Stimulated activated CD8-positive, alpha-beta memory T cell treated with anti-CD3 and anti-CD28 coated beads, Interleukin-15, amount 100 ng/mL, for 48 hours (primary cell): ENCODE results near the gene CFAP91.
"Not testable (repeated sequence)": the region's sequence is repeated elsewhere in the genome, so short reads cannot be mapped to it uniquely, and the experiment has no call there.

Experiments
- DNase-seq, 2 donors: peaks; one replicate each; pipeline ENCODE4 v3.0.0-alpha.2; 2020; ENCODE audit warnings: low read depth in 2 of 2

The CFAP91 gene

DNA sequence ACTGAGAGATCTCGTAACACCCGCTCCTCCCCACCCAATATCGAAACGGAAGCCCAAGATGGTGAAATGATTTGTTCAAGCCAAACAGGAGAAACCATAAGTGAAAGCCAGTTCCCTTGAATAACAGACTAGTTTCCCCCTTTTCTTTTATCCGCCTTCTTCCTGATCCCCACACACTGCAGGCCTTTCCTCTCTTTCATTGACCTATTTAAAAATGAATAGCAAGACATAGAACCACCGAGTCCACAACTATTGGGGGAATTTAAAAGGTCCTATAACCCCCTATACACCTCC, 25.2 kb upstream of the CFAP91 start:
- no peak for DNase-seq

- not testable (repeated sequence) for DNase-seq
Measured at GRCh38 chr3:119678209-119678608, 24.6 kb upstream of the CFAP91 start.

DNA sequence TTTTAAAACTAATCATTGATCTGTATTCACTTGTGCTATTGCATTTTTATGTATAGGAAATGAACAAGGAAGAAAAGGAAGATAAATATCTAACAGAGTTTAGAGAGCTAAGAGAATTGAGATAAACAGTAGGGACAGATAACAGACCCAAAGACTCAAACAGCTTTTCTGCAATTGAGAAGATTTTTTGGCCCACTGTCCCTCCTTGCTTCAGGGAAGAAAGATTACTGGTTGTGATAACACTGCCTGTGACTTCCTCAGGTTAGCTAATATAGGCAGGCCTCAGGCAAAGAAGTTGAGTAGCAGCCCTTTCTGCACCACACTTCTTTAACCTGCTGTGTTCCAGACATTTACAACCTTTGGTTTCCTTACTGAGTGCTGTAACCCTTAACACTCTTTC, 22.9 kb upstream of the CFAP91 start:
- no peak for DNase-seq

- no peak for DNase-seq
Measured at GRCh38 chr3:119681279-119681678, 21.5 kb upstream of the CFAP91 start.

- no peak for DNase-seq
Measured at GRCh38 chr3:119683421-119683820, 19.4 kb upstream of the CFAP91 start.

- DNase-seq, result no peak
Measured at GRCh38 chr3:119690043-119690656, 12.7 kb upstream of the CFAP91 start.

DNA sequence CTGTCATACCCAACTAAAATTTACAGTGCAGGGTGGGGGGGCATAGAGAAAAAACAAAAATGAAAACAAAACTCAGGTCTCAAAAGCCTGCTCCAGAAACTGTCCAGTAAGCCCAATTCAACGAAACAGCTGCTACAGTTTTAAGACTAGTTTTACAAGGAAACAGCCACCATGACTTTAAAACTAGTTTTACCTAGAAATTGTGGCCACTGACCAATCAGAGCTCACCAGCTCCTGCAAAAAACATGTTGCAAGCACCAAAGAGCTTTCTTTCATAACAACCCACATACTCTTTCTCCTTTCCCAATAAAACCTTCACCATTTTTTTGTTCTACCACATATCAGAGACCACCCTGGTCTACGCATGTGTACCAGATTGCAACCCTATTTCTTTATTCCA, 7.3 kb upstream of the CFAP91 start:
- DNase-seq, result no peak

GRCh38 chr3:119697394-119697793, 5.4 kb upstream of the CFAP91 start:
- DNase-seq, result no peak

DNA sequence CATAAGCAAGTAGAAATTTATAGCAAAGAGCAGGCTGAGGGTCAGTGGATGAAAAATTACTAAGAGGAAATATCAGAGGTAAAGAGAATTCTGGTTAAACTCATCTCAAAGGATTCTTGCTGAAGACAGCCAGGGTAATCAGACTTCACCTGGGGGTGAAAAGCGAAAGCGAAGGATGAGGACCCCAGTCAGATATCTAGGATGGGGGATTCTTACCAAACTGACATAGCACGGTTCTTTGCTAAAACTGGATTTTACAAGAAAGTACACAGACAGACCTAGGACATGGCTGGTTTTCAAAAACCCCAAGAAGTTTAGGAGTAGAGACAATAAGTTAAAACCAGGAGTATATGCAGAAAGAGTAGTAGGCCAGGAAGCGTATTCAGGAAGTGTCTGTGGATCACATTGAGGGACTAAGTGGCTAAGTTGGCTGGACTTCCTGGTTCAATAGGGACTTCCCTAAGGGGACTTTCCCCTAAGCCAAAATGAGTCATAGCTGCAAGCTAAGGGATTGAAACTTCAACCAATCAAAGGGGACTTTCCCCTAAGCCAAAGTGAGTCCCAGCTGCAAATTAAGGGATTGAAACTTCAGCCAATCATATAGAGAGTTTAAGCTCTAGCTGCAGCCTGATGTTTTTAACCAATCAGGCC, 2.4 kb upstream of the CFAP91 start:
- no peak for DNase-seq

DNA sequence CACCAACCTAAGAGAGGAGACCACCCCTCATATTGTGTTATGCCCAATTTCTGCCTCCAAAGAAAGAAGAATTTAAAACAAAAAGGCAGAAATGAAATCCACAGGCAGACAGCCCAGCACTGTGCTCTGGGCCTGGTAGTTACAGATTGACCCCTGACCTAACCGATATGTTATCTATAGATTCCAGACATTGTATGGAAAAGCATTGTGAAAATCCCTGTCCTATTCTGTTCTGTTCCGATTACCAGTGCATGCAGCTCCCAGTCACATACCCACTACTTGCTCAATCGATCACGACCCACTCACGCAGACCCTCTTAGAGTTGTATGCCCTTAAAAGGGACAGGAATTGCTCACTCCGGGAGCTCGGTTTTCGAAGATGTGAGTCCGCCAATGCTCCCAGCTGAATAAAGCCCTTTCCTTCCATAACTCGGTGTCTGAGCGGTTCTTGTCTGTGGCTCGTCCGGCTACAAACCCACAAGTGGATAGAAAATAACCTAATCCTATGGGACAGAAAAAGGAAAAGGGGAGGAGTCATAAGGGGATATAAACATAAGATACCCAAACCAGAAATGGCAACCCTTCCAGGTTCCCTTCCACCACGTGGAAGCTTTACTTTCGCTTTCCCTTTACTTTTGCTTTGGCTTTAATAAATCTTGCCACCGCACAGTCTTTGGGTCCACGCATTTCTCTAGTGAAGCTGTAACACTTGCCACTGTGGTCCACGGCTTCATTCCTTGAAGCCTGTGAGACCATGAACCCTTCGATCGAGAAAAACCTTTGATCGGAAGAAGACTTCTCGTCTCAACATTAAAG, 1.7 kb upstream of the CFAP91 start:
- DNase-seq, result no peak

DNA sequence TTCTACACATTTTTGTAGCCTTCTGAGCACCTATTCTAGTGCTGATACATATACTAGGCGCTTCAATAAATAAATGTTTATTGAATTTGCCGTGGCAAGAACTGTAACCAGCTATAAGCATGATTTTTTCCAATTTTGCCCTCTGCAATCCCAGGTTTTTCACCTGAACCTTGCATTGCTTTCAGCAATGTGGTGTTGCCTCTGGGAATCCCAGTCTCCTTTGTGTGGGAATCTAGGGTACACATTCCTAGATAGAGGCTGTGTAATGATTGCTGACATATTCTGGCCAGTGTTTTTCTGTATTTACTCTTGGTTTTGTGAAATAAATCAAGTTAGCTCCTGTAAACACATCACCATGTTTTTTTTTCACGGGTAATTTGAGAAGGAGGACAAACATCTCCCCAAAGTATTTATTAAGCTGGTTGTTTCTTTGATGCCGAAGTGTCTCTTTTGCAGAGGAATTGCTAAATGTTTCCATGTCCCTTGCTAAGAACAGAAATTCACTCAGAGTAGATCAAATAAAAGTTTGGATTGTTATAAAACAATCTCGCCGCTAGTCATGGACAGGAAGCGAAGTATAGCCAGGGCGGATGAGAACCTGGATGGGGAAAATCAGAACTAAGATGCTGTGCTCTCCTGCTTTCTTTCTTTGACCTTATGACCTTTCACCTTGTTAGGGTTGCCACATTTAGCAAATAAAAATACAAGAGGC, 1.2 kb downstream of the CFAP91 start:
- no peak for DNase-seq

- no peak for DNase-seq
Measured at GRCh38 chr3:119715105-119715504, 12.3 kb downstream of the CFAP91 start.

GRCh38 chr3:119716998-119717397, 14.2 kb downstream of the CFAP91 start:
- no peak for DNase-seq

DNA sequence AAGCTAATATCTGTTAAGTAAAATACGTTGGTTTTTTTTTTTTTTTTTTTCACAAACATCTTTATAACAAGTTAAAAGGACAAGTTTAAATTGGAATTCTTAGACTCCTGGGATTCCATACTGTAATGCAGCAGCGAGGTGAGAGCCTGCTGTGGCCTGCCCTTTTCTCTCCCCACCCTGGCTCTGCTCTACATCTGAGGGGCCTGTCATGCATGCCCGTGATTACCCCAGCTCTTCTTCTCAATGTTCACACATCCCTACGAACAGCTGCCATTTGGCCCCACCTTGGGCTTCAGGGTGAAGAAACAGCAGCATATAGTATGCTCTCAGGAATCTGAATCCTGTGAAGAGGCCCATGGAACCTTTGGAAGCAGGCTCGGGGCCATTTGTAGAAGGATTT, 14.7 kb downstream of the CFAP91 start:
- no peak for DNase-seq

GRCh38 chr3:119723022-119723421, 20.2 kb downstream of the CFAP91 start:
- no peak for DNase-seq

DNA sequence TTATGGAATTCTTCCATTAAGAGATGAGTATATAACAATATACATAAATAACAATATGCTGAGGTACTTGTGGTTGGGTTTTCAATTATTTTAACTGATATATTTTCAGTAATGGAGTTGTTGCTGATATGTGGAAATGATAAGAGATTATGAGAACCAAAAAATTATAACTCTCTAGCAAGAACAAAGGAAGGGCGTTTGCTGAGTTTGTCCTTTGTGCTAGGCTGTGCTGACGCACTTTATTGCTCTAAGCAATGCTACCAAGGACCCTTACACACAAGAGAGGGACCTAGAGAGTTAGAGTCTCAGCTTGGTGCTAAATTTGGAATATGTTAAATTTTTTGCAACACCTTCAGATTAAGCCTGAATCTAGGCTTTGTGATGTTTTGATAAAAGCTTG, 24.1 kb downstream of the CFAP91 start:
- no peak for DNase-seq

DNA sequence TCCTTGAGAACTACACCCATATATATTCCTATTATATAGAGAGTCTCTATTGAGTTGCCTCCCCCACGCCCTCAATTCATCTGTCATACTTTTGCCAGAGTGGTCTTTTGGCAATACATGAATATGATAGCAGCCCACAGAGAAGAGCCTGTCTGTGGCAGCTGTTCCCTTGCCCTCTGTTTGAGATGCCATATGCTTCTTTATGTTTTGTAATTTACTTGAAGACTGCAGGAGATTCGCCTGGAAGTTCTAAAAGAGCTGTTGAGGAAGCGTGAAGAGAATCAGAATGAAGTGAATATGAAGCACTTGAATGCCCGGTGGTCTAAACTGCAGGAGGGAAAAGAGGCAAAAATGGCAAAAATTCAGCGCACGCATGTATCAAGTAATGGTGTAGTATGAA, 27.2 kb downstream of the CFAP91 start:
- DNase-seq, result no peak

- DNase-seq, result no peak
Measured at GRCh38 chr3:119731560-119732343, 28.9 kb downstream of the CFAP91 start.

DNA sequence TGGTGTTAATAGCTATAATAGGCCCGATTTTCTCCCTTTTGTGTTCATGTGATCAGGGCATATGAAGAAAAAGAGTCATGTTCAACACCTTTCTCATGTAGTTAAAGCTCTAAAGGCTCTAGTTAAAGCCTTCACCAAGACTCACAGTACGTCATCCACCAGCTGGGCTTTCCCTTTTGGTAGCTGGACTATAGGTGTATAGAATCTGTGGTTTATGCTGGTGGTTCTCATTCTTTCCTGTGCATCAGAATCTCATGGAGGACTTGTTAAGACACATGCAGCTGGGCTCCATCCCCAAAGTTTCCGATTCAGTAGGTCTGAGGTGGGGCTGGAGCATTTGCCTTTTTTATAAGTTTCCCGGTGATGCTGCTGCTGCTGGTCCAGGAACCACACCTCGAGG, 31.0 kb downstream of the CFAP91 start:
- DNase-seq, result no peak

GRCh38 chr3:119738741-119739140, 35.9 kb downstream of the CFAP91 start:
- no peak for DNase-seq

- DNase-seq, result no peak
Measured at GRCh38 chr3:119741657-119742590, 39.1 kb downstream of the CFAP91 start.
